Measurements from ENCODE around the gene LASP1.

The LASP1 gene

GRCh38 chr17:38896346-38896954, 26.6 kb downstream of the LASP1 start:
- H4K20me1 ChIP-seq (ENCODE audit: control insufficient read depth, insufficient read depth, low read depth, low read length), result no peaks in the 10 kb centered on the region
- peaks cover 48% of the 10 kb centered on the region for H3K36me3 ChIP-seq (ENCODE audit: control insufficient read depth, low read length)
- peaks cover 8% of the 10 kb centered on the region; the same call in 1 of the 2 replicates for H3K79me2 ChIP-seq (ENCODE audit: control insufficient read depth, low read length)
- H3K4me2 ChIP-seq (ENCODE audit: low read length), result no peak overlapping the region
- H3F3A ChIP-seq (ENCODE audit: control insufficient read depth, insufficient read depth), result peaks cover 7% of the 10 kb centered on the region; the same call in 1 of the 2 replicates
- H3K4me1 ChIP-seq (ENCODE audit: control insufficient read depth, low read length), result peaks cover 51% of the 10 kb centered on the region
- H3K27ac ChIP-seq (ENCODE audit: low read depth, low read length), result no peak overlapping the region
- no peaks in the 10 kb centered on the region for H3K9me2 ChIP-seq (replicated peaks; ENCODE audit: control insufficient read depth, low read length)
- H3K27me3 ChIP-seq (ENCODE audit: control insufficient read depth, low read length), result no peaks in the 10 kb centered on the region
- TF ChIP-seq EZH2phosphoT487 (IDR thresholded peaks at IDR 0.05; ENCODE audit: borderline replicate concordance, low read length), result no peak
- no peak for TF ChIP-seq CTCF (IDR thresholded peaks at IDR 0.05; ENCODE audit: low read depth, low read length, poor library complexity, severe bottlenecking)
- no peaks in the 10 kb centered on the region for H3K9me3 ChIP-seq (ENCODE audit: control insufficient read depth, insufficient read depth, low read length)
- H3K4me3 ChIP-seq (ENCODE audit: low read length), result no peak overlapping the region

- H4K20me1 ChIP-seq (ENCODE audit: control insufficient read depth, insufficient read depth, low read depth, low read length), result no peaks in the 10 kb centered on the region
- no peaks in the 10 kb centered on the region for H3K9me2 ChIP-seq (replicated peaks; ENCODE audit: control insufficient read depth, low read length)
- H3K4me1 ChIP-seq (ENCODE audit: control insufficient read depth, low read length), result peaks cover 51% of the 10 kb centered on the region
- TF ChIP-seq CTCF (IDR thresholded peaks at IDR 0.05; ENCODE audit: low read depth, low read length, poor library complexity, severe bottlenecking), result no peak
- no peak for TF ChIP-seq EZH2phosphoT487 (IDR thresholded peaks at IDR 0.05; ENCODE audit: borderline replicate concordance, low read length)
- peaks cover 8% of the 10 kb centered on the region; the same call in 1 of the 2 replicates for H3K79me2 ChIP-seq (ENCODE audit: control insufficient read depth, low read length)
- H3K4me3 ChIP-seq (ENCODE audit: low read length), result no peak overlapping the region
- peaks cover 42% of the 10 kb centered on the region for H3K36me3 ChIP-seq (ENCODE audit: control insufficient read depth, low read length)
- no peaks in the 10 kb centered on the region for H3K27me3 ChIP-seq (ENCODE audit: control insufficient read depth, low read length)
- H3K27ac ChIP-seq (ENCODE audit: low read depth, low read length), result peak overlapping the region; percentile 94
- peak overlapping the region; percentile 100; the same call in 1 of the 2 replicates for H3K4me2 ChIP-seq (ENCODE audit: low read length)
- no peaks in the 10 kb centered on the region for H3K9me3 ChIP-seq (ENCODE audit: control insufficient read depth, insufficient read depth, low read length)
- peaks cover 7% of the 10 kb centered on the region; the same call in 1 of the 2 replicates for H3F3A ChIP-seq (ENCODE audit: control insufficient read depth, insufficient read depth)
These were observed 27.3 kb downstream of the LASP1 start for GRCh38 chr17:38897176-38897575.

- H3K79me2 ChIP-seq (ENCODE audit: control insufficient read depth, low read length), result peaks cover 8% of the 10 kb centered on the region; the same call in 1 of the 2 replicates
- no peaks in the 10 kb centered on the region for H4K20me1 ChIP-seq (ENCODE audit: control insufficient read depth, insufficient read depth, low read depth, low read length)
- peaks cover 36% of the 10 kb centered on the region for H3K36me3 ChIP-seq (ENCODE audit: control insufficient read depth, low read length)
- no peaks in the 10 kb centered on the region for H3K9me2 ChIP-seq (replicated peaks; ENCODE audit: control insufficient read depth, low read length)
- no peak for TF ChIP-seq CTCF (IDR thresholded peaks at IDR 0.05; ENCODE audit: low read depth, low read length, poor library complexity, severe bottlenecking)
- TF ChIP-seq EZH2phosphoT487 (IDR thresholded peaks at IDR 0.05; ENCODE audit: borderline replicate concordance, low read length), result no peak
- no peaks in the 10 kb centered on the region for H3K9me3 ChIP-seq (ENCODE audit: control insufficient read depth, insufficient read depth, low read length)
- H3K4me1 ChIP-seq (ENCODE audit: control insufficient read depth, low read length), result peaks cover 53% of the 10 kb centered on the region
- peak overlapping the region; percentile 94 for H3K27ac ChIP-seq (ENCODE audit: low read depth, low read length)
- H3K27me3 ChIP-seq (ENCODE audit: control insufficient read depth, low read length), result no peaks in the 10 kb centered on the region
- peak overlapping the region; percentile 100 for H3K4me2 ChIP-seq (ENCODE audit: low read length)
- H3F3A ChIP-seq (ENCODE audit: control insufficient read depth, insufficient read depth), result peaks cover 7% of the 10 kb centered on the region; the same call in 1 of the 2 replicates
- peak overlapping the region; percentile 77 for H3K4me3 ChIP-seq (ENCODE audit: low read length)
These were observed 27.9 kb downstream of the LASP1 start for GRCh38 chr17:38897671-38898290.

All from DOHH2 (cell line).